ENCODE results near the gene GPR52.

The GPR52 gene

GRCh38 chr1:174469052-174469451 lies 21.3 kb downstream of the GPR52 start:
- no peak for DNase-seq

DNA sequence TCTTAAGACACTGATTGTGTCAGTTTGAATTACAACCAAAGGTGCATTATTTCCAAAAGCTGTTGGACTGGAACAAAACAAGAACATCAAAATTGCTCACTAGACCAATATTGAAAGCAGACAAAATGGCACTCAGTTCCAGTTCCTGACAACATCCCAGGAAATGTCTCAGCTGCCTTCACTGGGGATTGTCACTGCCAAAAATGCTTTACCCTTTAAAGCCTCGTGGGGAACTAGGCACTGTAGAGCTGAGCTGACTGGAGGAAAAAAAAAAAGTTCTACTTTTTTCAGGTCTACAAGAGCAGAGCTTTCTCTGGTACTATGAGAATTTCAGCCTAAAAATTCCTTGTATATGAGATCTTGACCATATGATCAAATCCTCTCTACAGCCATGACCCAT lies 21.9 kb downstream of the GPR52 start:
- no peak for DNase-seq

GRCh38 chr1:174479281-174479680 lies 31.5 kb downstream of the GPR52 start:
- no peak for DNase-seq

- no peak for DNase-seq
These were observed 32.6 kb downstream of the GPR52 start for GRCh38 chr1:174480324-174480723.

GRCh38 chr1:174491606-174492005 lies 43.8 kb downstream of the GPR52 start:
- no peak for DNase-seq

DNA sequence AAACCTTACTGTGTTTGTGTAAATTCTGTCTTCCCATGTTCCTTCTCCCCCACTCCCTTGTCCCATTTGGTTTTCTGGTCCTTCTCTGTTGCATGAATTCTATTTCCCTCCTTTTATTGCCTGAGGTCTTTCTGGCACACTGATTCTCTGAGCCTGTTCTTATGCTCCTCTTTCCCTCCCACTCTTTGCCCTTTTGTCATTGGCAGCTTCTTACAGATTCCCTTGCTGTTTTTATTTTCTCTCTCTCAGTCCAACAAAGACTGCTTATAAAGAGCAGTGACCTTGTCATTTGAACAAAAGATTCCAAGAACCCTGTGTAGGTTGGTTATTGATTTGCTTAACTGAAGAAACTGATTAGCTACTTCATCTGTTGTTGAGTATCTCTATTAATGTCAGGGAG lies 49.7 kb downstream of the GPR52 start:
- no peak for DNase-seq

All from OCI-M1 (cell line).